PC-3 (cell line): Measurements from ENCODE around the gene TNKS2.

Experiments used
- CTCF ChIP-seq: fragments of 300-600 bp; sonication (generic); conservative IDR thresholded peaks from 2 replicates; pipeline ENCODE4 v1.5.1; 2017; ENCODE audit warnings: antibody characterized with exemption, low read depth, mild to moderate bottlenecking, low read length
- EZH2 ChIP-seq: fragments of 300-600 bp; sonication (generic); IDR thresholded peaks from one replicate; pipeline ENCODE4 v1.6.1; 2017; ENCODE audit warnings: antibody characterized with exemption, mild to moderate bottlenecking, low read length; ENCODE audit not compliant: unreplicated experiment
- EZH2phosphoT487 ChIP-seq: fragments of 300-600 bp; sonication (generic); IDR thresholded peaks from 2 replicates; pipeline ENCODE4 v1.6.1; 2018; ENCODE audit warnings: mild to moderate bottlenecking, antibody characterized with exemption, low read length, borderline replicate concordance

- TF ChIP-seq CTCF: peak; percentile 71
- TF ChIP-seq EZH2: no peak
- TF ChIP-seq EZH2phosphoT487: no peak
Measured at GRCh38 chr10:91758303-91759146, 39.7 kb upstream of the TNKS2 start.
